T-helper 2 cell treated with Interferon-gamma antibody and Interleukin-4, amounts not matched to agents 100 ng/mL and 5 ng/mL, for 36 hours (primary cell): ENCODE results near the gene UQCC2. TPM values are rescaled to one million over a fixed set of nuclear protein-coding genes. Genes with fewer than 3 reads are reported as not detected.

Experiments used
- intact Hi-C: fragments of 100-400 bp; cut with micrococcal nuclease; formaldehyde crosslinking; loops from one replicate; pipeline ENCODE4 v1.15.1; 2023
- total RNA-seq: library from RNA; stranded (reverse); gene quantifications from 2 replicates; pipeline ENCODE4 v1.2.3, GENCODE V29; 2022

UQCC2 gene
- total RNA-seq, 1 donor from 2014 or later: 100 TPM

- intact Hi-C loops: no loop called here
Measured at GRCh38 chr6:33692078-33692759, 19.3 kb downstream of the UQCC2 start.

- intact Hi-C loops: no loop called here
Measured at GRCh38 chr6:33691456-33692077, 19.9 kb downstream of the UQCC2 start.

GRCh38 chr6:33690766-33691165, 20.7 kb downstream of the UQCC2 start:
- intact Hi-C loops: no loop called here

- intact Hi-C loops: no loop called here
Measured at GRCh38 chr6:33689879-33690278, 21.6 kb downstream of the UQCC2 start.

GRCh38 chr6:33689148-33689494, 22.4 kb downstream of the UQCC2 start:
- intact Hi-C loops: no loop called here

- intact Hi-C loops: no loop called here
Measured at GRCh38 chr6:33688451-33689147, 22.9 kb downstream of the UQCC2 start.

- intact Hi-C loops: no loop called here
Measured at GRCh38 chr6:33688006-33688405, 23.5 kb downstream of the UQCC2 start.

GRCh38 chr6:33686981-33687975, 24.2 kb downstream of the UQCC2 start:
- intact Hi-C loops: no loop called here

GRCh38 chr6:33686225-33686924, 25.1 kb downstream of the UQCC2 start:
- intact Hi-C loops: no loop called here

GRCh38 chr6:33685411-33686224, 25.9 kb downstream of the UQCC2 start:
- intact Hi-C loops: no loop called here

GRCh38 chr6:33684983-33685382, 26.5 kb downstream of the UQCC2 start:
- intact Hi-C loops: no loop called here

- intact Hi-C loops: no loop called here
Measured at GRCh38 chr6:33684428-33684896, 27.0 kb downstream of the UQCC2 start.

- intact Hi-C loops: no loop called here
Measured at GRCh38 chr6:33683576-33684427, 27.7 kb downstream of the UQCC2 start.

- intact Hi-C loops: no loop called here
Measured at GRCh38 chr6:33683051-33683571, 28.4 kb downstream of the UQCC2 start.

GRCh38 chr6:33682341-33682740, 29.2 kb downstream of the UQCC2 start:
- intact Hi-C loops: no loop called here

GRCh38 chr6:33679761-33680160, 31.7 kb downstream of the UQCC2 start:
- intact Hi-C loops: no loop called here

- intact Hi-C loops: no loop called here
Measured at GRCh38 chr6:33678932-33679490, 32.5 kb downstream of the UQCC2 start.

GRCh38 chr6:33678233-33678931, 33.1 kb downstream of the UQCC2 start:
- intact Hi-C loops: no loop called here
